Gastrocnemius medialis (tissue), 4 donors: ENCODE results near the gene FNDC3B.

Source experiments
- POLR2A ChIP-seq, 2 donors: fragments of 450-650 bp; IDR thresholded peaks; one replicate each; pipeline ENCODE4 v1.6.1; 2017; ENCODE audit warnings: antibody characterized with exemption in 2 of 2, mild to moderate bottlenecking in 2 of 2, moderate library complexity in 2 of 2
- TF ChIP-seq, protein P1 (sequence below), 5 experiments: fragments of 450-650 bp in 3 of 5; fragments of 200-600 bp in 2 of 5; sonication (generic) in 2 of 5; IDR thresholded peaks in 4 of 5; conservative IDR thresholded peaks in 1 of 5; 1 replicate in 4 of 5; 2 replicates in 1 of 5; pipeline ENCODE4 v1.5.1; 2016 to 2019; ENCODE audit warnings: antibody characterized with exemption in 5 of 5, mild to moderate bottlenecking in 3 of 5, moderate library complexity in 3 of 5

DNA sequence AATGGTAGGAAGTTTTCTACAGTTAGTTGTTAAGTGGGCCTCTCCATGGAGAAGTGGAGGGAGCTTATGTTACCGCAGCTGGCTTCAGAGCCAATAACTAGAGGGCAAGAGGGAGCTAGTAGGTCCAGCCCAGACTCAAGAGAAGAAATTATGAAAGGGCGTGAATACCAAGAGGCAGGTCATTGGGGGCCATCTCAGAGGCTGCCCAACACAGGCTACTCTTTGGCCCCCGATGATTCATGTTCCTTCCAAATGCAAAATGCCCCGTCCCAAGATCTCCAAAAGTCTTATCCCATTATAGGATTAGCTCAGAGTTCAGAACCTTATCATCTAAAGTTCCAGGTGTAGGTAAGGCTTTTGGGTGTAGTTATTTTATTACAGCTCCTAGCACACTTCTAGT lies 94.5 kb downstream of the FNDC3B start:
- TF ChIP-seq, protein P1, sequence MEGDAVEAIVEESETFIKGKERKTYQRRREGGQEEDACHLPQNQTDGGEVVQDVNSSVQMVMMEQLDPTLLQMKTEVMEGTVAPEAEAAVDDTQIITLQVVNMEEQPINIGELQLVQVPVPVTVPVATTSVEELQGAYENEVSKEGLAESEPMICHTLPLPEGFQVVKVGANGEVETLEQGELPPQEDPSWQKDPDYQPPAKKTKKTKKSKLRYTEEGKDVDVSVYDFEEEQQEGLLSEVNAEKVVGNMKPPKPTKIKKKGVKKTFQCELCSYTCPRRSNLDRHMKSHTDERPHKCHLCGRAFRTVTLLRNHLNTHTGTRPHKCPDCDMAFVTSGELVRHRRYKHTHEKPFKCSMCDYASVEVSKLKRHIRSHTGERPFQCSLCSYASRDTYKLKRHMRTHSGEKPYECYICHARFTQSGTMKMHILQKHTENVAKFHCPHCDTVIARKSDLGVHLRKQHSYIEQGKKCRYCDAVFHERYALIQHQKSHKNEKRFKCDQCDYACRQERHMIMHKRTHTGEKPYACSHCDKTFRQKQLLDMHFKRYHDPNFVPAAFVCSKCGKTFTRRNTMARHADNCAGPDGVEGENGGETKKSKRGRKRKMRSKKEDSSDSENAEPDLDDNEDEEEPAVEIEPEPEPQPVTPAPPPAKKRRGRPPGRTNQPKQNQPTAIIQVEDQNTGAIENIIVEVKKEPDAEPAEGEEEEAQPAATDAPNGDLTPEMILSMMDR (IDR thresholded peaks at IDR 0.05 in 4 of 5, conservative IDR thresholded peaks at IDR 0.05 in 1 of 5): no peak
- no peak for TF ChIP-seq POLR2A (IDR thresholded peaks at IDR 0.05)
